Measurements from ENCODE around the gene MAP4.
A peak's percentile ranks its signal among the peaks of the same experiment; 100 is the strongest.
"Not testable (repeated sequence)": the region's sequence is repeated elsewhere in the genome, so short reads cannot be mapped to it uniquely, and the experiment has no call there.

Gene MAP4, protein sequence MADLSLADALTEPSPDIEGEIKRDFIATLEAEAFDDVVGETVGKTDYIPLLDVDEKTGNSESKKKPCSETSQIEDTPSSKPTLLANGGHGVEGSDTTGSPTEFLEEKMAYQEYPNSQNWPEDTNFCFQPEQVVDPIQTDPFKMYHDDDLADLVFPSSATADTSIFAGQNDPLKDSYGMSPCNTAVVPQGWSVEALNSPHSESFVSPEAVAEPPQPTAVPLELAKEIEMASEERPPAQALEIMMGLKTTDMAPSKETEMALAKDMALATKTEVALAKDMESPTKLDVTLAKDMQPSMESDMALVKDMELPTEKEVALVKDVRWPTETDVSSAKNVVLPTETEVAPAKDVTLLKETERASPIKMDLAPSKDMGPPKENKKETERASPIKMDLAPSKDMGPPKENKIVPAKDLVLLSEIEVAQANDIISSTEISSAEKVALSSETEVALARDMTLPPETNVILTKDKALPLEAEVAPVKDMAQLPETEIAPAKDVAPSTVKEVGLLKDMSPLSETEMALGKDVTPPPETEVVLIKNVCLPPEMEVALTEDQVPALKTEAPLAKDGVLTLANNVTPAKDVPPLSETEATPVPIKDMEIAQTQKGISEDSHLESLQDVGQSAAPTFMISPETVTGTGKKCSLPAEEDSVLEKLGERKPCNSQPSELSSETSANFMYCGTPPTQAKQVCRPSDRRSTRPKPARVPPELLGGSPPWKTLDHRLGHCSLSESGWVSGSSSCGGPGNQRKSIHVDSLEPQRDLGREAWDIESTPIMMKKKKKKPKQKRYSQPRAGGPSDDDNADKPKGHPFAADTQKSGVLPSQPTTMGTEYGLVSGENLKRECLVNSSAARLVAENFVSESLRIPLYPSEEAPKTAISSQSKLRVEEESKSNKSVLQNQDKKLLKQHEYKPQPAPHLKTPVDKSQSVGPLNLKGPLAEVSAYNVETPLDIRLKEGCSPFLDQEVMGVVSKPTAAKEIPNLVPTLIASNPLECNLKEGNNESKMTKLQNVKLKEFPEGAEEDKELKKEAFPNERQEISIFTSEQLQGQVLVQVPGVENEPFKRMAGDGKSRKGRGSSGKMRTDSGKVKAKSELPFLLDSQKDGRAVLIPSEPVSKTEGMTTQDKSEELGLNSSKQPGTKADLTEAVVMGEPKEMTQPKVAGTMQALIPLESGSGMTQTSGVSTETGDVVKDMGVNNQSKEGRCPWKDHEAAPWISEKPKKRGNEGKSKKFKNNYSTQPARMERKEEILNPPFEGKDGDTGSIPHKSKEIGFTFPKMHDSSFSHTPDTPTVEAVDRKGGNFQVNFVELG (N-terminal part only)

DNA sequence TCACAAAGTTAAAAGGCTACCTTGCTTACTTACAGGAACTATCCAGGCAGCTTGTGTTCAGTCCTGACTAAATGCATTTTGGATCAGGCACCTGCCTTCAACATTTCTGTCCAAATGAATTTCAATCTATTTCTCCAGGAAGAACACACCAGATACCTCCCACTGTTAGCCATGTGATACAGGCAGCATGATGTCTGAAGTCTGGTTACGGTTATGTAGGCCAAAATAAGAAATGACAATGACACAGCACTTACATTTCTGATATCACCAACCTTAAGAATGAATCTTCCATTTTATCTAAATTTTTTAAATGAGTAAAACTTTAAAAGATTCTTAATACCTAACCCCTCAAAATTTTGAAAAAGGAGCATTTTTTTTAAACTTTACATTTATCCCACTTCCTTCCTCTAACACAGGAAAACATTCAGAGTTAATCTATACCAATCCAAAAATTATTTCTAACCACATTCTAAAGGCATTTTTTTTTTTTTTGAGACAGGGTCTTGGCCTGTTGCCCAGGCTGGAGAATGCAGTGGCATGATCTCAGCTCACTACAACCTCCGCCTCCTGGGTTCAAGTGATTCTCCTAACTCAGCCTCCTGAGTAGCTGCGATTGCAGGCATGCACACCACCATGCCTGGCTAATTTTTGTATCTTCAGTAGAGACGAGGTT lies at the start of gene MAP4:
Gene MAP4, minus strand, starts transcription at position 116 of the 673 bp plus-strand sequence. CDS start 17,556 bp downstream, outside the sequence.
- no peak for DNase-seq (ENCODE audit: low read depth, low spot score)

DNA sequence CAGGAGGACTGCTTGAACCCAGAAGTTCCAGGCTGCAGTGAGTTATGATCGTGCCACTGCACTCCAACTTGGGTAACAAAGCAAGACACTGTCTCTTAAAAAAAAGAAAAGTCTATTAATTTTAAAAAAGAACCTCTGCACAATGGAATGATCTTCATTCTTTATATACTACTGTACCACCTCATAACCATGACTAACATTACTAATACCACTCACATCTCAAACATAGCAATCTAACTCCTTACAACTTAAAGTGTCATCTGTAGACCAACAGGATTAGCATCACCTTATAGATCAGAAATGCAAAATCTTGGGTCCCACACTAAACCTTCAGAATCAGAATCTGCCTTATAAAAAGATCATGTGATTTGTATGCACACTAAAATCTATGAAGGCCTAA lies 48.8 kb upstream of the MAP4 start:
- no peak for DNase-seq (ENCODE audit: low read depth, low spot score)

DNA sequence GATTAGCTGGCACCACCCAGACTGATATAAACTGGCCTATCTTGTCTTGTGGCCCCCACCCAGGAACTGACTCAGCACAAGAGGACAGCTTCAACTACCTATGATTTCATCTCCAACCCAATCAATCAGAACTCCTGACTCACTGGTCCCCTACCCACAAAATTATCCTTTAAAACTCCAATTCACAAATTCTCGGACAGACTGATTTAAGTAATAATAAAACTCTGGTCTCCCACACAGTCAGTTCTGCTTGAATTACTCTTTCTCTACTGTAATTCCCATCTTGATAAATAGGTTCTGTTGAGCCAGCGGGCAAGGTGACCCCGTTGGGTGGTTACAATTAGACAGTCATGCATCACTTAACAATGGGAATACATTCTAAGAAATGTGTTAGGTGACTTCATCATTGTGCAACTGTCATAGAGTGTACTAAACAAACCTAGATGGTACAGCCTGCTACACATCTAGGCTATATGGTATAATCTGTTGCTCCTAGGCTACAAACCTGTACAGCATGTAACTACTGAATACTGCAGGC lies 48.1 kb upstream of the MAP4 start:
- DNase-seq (ENCODE audit: low read depth, low spot score), result no peak

DNA sequence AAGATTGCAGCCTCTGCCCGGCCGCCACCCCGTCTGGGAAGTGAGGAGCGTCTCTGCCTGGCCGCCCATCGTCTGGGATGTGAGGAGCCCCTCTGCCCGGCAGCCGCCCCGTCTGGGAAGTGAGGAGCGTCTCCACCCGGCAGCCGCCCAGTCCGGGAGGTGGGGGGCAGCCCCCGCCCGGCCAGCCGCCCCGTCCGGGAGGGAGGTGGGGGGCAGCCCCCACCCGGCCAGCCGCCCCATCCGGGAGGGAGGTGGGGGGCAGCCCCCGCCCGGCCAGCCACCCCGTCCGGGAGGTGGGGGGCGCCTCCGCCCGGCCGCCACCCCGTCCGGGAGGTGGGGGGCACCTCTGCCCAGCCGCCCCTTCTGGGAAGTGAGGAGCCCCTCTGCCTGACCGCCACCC lies 45.4 kb upstream of the MAP4 start:
- DNase-seq (ENCODE audit: low read depth, low spot score), result not testable (repeated sequence)

DNA sequence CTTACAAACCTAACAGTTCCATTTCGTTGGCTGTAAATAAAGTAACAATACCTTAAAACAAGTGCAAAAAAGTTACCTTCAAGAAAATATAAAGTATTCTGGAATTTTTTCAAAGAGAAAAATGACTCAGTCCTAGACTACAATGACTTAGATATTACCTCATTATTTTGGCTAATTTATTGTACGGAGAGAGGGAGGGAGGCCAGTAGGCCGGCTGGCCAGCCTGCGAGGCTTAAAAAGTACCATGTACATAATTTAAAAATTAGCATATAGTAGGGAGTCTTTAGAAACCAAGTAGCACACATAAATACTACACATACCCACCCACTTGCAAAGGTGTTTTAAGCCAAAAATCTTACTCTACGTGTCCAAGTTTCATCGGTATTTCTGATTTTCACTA lies 41.9 kb upstream of the MAP4 start:
- DNase-seq (ENCODE audit: low read depth, low spot score), result no peak

DNA sequence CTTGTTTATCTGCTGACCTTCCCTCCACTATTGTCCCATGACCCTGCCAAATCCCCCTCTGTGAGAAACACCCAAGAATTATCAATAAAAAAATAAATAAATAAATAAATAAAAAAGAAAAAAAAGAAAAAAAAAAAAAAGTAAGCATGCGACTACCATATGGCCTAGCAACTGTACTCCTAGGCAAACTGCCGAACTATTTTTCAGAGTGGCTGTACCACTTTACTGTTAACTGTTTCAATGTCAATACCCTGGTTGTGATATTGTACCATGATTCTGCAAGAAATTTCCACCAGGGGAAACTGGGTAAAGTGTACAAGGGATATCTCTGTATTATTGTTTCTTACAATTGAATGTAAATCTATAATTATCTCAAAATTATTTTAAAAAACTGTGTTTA lies 41.3 kb upstream of the MAP4 start:
- no peak for DNase-seq (ENCODE audit: low read depth, low spot score)

DNA sequence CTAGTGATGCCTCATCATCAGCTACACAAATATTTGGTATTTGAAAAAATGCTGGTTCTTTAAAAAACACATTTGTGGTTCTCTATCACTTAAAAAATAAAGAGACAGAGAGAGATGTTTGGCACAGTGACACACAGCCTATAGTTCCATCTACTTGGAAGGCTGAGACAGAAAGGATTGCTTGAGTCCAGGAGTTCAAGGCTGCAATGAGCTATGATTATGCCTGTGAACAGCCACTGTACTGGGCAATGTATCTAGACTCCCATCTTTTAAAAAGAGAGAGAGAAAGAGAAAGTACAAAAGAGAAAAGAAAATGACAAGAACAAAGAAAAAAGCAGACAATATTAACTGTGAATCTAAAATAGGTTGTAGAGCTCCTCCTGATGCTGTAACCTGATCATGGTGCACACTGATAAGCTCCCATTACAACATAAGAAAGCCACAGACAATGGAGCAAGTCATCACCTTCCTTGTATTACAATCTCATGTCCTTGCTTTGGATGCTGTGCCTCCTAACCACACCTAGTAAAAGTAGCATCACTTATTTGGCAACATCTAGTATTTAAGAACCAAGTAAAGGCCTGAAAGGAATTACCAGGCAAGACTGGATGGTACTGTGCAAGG lies 31.7 kb upstream of the MAP4 start:
- no peak for DNase-seq (ENCODE audit: low read depth, low spot score)

DNA sequence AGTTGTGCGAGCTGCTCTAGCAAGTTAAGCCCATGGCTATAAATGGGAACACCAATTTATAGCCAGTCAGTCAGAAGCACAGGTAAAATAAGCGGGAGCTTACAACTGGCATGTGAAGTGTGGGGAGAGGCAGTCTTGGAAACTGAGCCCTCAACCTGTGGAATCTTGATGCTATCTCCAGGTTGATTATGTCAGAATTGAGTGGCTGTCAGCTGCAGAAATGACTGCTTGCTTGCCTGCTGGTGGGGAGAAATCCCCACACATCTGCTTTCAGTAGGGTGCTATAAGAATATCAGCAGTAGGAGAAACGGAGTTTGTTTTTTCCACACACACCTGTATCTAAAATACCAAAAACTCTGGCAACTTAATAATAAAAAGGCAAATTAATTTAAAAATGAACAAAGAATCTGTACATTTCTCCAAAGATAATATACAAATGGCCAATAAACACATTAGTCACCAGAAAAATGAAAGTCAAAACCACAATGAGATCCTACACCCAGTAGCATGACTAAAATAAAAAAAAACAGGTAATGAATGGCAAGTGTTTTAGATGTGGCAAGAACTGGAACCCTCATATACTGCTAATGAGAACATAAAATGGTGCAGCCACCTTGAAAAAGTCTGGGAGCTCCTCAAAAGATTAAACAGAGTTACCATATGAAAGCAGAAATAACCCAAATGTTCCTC lies 26.0 kb upstream of the MAP4 start:
- DNase-seq (ENCODE audit: low read depth, low spot score), result no peak

DNA sequence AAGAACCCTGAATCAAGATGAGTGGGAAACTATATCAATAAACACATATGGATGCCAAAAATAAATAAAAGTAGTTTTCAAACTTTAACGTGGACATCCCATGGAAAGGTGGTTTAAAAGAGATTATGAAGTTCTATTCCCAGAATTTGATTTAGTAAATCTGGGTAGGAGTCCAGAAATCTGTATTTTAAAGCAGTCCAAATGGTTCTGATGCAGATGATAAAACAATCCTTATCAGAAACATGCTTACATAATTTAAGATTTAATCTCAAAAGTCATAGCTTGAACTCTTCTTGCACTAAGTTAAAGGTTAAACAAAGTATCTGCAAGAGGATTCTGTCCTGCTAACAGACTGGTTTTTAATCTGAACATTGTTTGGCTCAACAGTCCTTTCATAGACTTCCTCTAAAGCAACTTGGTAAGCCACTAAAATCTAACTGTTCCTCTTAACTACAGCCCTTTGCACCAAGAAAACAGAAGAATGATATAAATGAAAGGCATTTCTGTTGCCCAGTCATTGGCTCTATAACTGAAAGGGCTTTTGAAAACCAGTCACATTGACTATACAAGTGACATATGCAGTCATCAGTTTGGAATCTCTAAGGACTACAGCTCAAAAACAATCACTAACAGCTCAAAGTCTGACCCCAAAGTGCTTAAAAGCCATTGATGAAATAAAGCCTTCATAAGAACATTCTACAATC lies 23.4 kb upstream of the MAP4 start:
- peak; percentile 9 for DNase-seq (ENCODE audit: low read depth, low spot score)

DNA sequence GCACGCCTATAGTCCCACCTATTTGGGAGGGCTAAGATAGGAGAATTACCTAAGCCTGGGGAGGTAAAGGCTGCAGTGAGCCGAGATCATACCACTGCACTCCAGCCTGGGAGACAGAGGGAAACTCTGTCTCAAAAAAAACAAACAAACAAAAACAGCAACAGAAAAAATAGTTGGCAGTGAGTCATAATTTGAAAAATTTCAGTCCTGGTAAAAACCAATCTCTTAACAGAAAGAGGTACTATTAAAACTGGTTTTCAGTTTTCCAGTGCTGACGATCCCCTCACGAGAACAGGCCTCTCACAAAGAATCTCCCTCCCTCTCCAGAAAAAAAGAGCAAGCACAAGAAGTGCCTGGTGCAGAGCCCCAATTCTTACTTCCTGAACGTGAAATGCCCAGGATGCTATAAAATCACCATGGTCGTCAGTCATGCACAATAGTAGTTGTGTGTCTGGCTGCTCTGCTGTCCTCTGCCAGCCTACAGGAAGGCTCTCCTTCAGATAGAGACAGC lies 22.8 kb upstream of the MAP4 start:
- DNase-seq (ENCODE audit: low read depth, low spot score), result no peak

DNA sequence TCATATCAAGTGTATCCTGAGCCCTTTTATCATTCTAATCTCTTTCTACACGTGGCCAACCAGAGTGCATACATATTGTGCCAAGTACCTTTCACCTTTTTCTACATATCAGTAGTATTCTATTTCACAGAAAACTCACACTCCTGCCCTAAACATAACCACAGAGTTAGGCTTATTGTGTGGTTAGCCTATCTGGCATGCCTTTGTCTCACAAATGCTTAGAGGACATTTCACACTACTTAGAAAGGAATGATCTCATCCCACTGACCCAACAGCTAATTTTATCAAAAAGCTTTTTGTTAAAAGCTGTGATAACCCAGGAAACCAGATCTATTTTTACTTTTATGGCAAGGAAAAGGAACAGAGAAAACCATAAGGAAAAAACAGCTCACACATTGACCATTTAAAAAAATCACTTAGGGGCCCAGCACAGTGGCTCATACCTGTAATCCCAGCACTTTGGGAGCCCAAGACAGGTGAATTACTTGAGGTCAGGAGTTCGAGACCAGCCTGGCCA lies 17.8 kb upstream of the MAP4 start:
- DNase-seq (ENCODE audit: low read depth, low spot score), result no peak

DNA sequence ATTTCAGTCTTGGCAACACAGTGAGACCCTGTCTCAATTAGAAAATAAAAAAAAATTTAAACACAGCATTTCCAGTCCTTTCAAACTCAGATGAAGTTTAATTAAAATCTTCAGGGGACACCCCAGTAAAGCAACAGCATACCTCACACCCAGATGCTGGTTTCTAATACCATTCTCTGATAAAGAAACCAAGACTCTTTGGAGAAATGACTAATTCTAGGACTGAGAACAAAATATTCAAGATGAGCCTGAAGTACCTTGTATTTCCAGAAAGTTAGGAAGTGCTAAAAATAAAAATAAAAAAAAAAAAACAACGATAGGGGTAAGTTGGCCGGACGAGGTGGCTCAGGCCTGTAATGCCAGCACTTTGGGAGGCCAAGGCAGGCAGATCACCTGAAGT lies 14.0 kb upstream of the MAP4 start:
- no peak for DNase-seq (ENCODE audit: low read depth, low spot score)

DNA sequence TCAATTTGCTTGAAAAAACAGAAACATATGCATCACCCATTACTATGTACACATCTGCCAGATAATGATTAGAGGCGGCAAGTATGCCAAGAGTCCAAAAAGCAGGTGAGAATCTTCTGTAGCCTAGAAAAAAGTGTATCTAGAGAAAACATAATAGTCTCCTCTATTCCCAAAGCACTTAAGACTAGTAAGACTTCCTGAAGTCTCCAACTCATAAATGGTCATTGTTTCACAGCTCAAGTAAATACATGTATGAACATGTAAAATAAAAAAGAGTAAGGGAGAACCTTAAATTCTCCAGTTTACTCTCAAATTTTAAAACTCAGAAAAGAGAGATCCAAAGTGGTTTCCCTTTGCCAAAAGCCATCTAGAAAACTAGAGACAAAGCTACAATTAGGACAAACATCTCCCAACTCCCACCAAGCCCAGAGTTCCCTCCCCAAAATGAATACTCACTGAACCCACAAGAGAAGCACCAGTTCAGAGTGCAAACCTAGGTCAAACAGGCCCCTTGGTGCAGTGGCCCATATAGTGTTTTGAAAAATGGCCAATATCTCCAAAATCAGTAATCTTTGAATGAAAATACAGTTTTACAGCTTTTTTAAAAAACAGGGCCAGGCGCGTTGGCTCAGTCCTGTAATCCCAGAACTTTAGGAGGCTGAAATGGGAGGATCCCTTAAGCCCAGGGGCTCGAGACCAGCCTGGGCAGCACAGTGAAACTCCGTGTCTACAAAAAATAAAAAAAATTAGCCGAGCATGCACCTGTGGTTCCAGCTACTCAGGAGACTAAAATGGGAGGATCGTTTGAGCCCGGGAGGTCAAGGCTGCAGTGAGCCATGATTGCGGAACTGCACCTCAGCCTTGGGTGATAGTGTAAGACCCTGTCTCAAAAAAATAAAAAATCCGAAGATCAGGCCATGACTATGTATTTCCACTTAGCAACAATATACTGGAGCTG lies 11.0 kb upstream of the MAP4 start:
- DNase-seq (ENCODE audit: low read depth, low spot score), result no peak

DNA sequence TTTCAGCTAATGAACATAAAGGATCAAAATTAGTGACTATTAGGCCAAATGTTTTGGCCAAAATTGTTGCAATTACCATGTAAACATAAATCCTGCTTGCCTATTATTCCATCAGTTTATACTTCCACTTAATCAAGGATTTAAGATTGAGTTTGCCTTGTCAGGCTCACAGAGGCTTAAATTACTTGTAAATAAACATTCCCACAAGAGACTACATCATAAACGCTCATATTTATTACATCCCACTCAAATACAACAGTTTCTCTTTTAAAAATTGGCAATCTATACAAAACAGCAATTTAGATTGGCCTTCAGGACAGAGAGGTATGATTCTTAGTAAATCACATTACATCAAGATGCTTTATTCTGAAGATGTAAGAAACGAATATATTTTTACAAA lies 9.9 kb upstream of the MAP4 start:
- DNase-seq (ENCODE audit: low read depth, low spot score), result no peak

DNA sequence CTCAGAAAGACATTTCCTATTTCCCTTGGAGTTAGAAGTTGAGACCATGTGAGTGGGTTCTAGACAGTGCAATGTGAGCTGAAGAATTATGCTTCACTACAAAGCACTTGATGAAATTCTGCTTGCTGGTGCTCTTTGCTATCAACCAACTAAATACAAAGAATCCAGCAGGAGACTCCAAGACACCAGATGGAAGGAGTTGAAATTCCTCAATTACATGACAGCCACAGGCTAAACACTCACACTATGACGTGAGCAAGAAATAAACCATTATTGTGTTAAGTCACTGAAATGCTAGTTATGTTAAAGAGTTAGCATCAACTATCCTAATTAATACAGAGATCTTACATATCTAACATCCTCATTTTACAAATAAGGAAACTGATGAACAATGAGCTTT lies 8.2 kb upstream of the MAP4 start:
- no peak for DNase-seq (ENCODE audit: low read depth, low spot score)

DNA sequence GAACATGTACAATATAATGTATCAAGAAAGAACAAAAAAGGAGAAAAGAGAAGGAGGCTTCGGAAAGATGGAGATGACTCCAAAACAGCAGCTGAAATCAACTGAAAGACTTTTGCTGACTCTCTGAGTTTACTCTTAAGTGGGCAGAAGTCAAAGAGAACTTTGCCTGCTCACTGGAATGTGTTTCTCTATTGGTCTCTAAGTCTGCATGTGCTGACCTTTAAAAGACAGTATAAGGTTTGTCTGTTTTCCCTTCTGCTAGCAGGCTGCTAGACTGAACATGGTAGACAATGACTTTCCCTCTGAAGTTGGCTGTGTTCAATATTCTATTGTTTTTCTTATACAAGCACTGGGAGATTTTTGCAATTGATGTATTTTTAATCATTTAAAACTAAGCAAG lies 7.2 kb upstream of the MAP4 start:
- no peak for DNase-seq (ENCODE audit: low read depth, low spot score)

DNA sequence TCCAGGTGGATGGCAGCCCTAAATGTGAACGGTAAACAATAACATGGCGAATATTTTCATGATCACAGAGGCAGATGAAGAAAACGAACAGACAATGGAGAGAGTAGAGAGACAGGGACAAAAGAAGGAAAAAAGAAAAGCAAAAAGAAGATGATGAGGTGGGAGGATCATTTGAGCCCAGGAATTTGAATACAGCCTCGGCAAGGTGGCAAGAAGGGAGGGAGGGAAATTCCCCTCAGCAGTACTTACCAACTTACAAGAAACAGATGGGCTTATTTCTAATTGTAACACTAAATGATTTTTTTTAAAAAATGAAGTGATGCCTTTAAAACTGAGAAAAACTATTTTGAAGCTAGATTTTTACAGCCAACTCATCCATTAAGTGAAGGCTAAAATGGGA lies 6.0 kb upstream of the MAP4 start:
- DNase-seq (ENCODE audit: low read depth, low spot score), result no peak

DNA sequence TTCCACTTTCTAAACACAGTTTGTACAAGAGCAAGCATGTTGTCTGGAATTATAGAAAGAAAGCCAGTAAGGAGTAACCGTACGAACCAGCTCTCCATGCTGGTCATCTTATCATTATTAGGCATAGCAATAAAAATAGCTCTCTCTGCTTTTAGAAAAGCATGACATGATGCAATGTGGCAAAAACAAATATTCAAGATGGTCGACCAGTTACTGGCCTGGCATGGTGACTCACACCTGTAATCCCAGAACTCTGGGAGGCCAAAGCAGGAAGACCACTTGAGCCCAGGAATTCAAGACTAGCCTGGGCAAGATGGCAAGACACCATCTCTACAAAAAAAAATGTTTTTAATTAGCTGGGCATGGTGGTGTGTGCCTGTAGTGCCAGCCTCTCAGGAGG lies 2.6 kb upstream of the MAP4 start:
- no peak for DNase-seq (ENCODE audit: low read depth, low spot score)
